Stimulated activated CD8-positive, alpha-beta memory T cell treated with anti-CD3 and anti-CD28 coated beads, Interleukin-4, amount 100 ng/mL, for 1 hour (primary cell): ENCODE measurements around the gene PPP2R2C.

ENCODE experiments used
- DNase-seq, 2 donors: peaks; one replicate each; pipeline ENCODE4 v3.0.0-alpha.2; 2020; ENCODE audit warnings: low read depth in 2 of 2, low spot score in 1 of 2

The PPP2R2C gene

GRCh38 chr4:6404611-6405396, 67.6 kb downstream of the PPP2R2C start:
- DNase-seq: no peak

- DNase-seq: no peak
Measured at GRCh38 chr4:6403400-6403685, 69.1 kb downstream of the PPP2R2C start.

- no peak for DNase-seq
Measured at GRCh38 chr4:6402566-6403399, 69.6 kb downstream of the PPP2R2C start.

GRCh38 chr4:6401797-6402196, 70.6 kb downstream of the PPP2R2C start:
- no peak for DNase-seq

GRCh38 chr4:6396696-6397236, 75.6 kb downstream of the PPP2R2C start:
- DNase-seq: no peak

GRCh38 chr4:6395466-6396228, 76.8 kb downstream of the PPP2R2C start:
- DNase-seq: no peak

- DNase-seq: no peak
Measured at GRCh38 chr4:6394671-6395081, 77.7 kb downstream of the PPP2R2C start.

GRCh38 chr4:6393544-6394475, 78.6 kb downstream of the PPP2R2C start:
- no peak for DNase-seq

- DNase-seq: no peak
Measured at GRCh38 chr4:6393066-6393465, 79.3 kb downstream of the PPP2R2C start.

GRCh38 chr4:6392407-6392806, 80.0 kb downstream of the PPP2R2C start:
- DNase-seq: no peak

GRCh38 chr4:6391852-6392188, 80.6 kb downstream of the PPP2R2C start:
- DNase-seq: no peak

- no peak for DNase-seq
Measured at GRCh38 chr4:6391186-6391851, 81.1 kb downstream of the PPP2R2C start.

GRCh38 chr4:6390356-6390755, 82.1 kb downstream of the PPP2R2C start:
- no peak for DNase-seq

GRCh38 chr4:6389142-6389825, 83.1 kb downstream of the PPP2R2C start:
- no peak for DNase-seq

GRCh38 chr4:6388713-6389112, 83.7 kb downstream of the PPP2R2C start:
- no peak for DNase-seq

- DNase-seq: no peak
Measured at GRCh38 chr4:6387946-6388345, 84.5 kb downstream of the PPP2R2C start.

GRCh38 chr4:6386091-6386490, 86.3 kb downstream of the PPP2R2C start:
- no peak for DNase-seq

- no peak for DNase-seq
Measured at GRCh38 chr4:6385288-6385687, 87.1 kb downstream of the PPP2R2C start.

GRCh38 chr4:6384541-6384940, 87.9 kb downstream of the PPP2R2C start:
- DNase-seq: no peak
